Fibroblast of mammary gland (primary cell): ENCODE measurements around the gene GLIPR2.
"Not testable (repeated sequence)": the region's sequence is repeated elsewhere in the genome, so short reads cannot be mapped to it uniquely, and the experiment has no call there.

ENCODE experiments used
- DNase-seq: peaks from one replicate; pipeline ENCODE4 v3.0.0-alpha.2; 2010; ENCODE audit warnings: low read depth
- H3K4me3 ChIP-seq: 2 replicates; pipeline ENCODE4 v1.5.1; 2011; ENCODE audit warnings: low read depth, mild to moderate bottlenecking, low read length, moderate library complexity; ENCODE audit not compliant: control insufficient read depth
- TF ChIP-seq, protein P1 (sequence below): conservative IDR thresholded peaks from 2 replicates; pipeline ENCODE4 v1.5.1; 2011; ENCODE audit warnings: low read depth, low read length, inconsistent platforms; ENCODE audit not compliant: control insufficient read depth, insufficient read depth

The GLIPR2 gene

DNA sequence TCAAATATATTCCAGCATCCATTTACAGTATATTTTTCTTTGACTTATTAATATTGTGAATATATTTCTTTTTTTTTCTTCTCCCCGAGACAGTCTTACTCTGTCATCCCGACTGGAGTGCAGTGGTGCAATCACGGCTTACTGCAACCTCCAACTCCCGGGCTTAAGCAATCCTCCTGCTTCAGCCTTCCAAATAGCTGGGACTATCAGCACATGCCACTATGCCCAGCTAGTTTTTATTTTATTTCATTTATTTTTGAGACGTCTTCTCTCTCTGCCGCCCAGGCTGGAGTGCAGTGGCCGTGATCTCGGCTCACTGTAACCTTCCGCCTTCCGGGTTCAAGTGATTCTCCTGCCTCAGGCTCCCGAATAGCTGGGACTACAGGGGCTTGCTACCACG, 7.4 kb upstream of the GLIPR2 start:
- TF ChIP-seq, protein P1, sequence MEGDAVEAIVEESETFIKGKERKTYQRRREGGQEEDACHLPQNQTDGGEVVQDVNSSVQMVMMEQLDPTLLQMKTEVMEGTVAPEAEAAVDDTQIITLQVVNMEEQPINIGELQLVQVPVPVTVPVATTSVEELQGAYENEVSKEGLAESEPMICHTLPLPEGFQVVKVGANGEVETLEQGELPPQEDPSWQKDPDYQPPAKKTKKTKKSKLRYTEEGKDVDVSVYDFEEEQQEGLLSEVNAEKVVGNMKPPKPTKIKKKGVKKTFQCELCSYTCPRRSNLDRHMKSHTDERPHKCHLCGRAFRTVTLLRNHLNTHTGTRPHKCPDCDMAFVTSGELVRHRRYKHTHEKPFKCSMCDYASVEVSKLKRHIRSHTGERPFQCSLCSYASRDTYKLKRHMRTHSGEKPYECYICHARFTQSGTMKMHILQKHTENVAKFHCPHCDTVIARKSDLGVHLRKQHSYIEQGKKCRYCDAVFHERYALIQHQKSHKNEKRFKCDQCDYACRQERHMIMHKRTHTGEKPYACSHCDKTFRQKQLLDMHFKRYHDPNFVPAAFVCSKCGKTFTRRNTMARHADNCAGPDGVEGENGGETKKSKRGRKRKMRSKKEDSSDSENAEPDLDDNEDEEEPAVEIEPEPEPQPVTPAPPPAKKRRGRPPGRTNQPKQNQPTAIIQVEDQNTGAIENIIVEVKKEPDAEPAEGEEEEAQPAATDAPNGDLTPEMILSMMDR, result no peak
- H3K4me3 ChIP-seq, result no peak overlapping the region
- DNase-seq, result no peak

DNA sequence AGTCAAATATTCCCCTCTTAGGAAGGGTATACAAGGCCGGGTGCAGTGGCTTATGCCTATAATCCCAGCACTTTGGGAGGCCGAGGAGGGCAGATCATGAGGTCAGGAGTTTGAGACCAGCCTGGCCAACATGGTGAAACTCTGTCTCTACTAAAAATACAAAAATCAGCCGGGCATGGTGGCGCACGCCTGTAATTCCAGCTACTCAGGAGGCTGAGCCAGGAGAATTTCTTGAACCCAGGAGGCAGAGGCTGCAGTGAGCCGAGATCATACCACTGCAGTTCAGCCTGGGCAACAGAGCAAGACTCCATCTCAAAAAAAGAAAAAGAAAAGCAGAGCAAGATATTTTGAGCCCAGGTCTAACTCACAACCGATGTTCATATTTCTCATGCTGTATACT, 4.9 kb upstream of the GLIPR2 start:
- not testable (repeated sequence) for DNase-seq, H3K4me3 ChIP-seq

DNA sequence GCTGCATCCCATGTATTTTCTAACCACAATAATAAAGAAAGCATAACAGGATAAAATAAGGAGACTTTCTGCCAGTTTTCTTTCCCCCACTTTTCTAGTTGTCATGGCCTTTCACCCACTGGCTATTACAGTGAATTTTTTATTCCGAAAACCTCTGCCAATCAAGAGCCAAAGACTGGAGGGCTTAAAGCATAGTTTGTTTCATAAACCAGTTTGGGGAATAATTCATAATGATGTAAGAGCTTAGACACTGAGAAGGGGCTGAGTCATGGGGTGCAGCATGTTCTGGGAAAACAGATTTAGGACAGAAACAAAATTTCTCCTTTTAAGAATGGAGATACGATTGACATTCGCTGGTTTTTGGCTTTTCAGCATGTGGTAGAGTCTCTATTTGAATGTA, 4.4 kb upstream of the GLIPR2 start:
- TF ChIP-seq, protein P1, result no peak
- DNase-seq, result peak; percentile 81
- no peak overlapping the region for H3K4me3 ChIP-seq

DNA sequence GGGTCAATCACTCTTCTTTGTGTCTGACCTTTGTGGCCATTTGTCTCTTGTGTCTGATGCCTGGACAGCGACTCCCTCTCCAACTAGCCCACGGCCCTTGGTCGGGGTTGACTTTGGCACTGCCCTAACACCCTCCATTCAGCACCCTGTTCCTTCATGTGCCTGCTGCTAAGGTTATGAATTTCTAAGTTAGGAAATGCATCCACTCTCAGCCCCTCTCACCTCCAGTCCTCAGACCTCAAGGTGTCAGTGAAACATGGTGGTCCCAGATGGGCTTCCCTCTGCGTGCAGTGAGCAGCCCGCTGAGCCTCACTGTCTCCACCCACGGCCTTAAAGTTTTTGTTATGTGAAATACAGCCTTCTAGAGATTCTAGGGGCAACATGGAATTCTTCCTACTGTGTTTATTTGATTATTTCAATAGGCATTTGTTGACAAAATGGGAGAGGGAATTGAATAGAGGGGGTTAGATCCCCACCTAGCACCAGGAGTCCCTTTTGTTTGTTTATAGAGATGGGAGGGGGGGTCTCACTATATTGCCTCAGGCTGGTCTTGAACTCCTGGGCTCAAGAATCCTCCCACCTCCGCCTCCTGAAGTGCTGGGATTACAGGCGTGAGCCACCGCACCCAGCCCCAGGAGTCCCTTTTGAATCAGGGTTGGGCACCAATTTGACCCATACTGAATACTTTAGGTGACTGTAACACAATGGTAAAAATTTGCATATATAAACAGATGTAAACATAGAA, 1.6 kb upstream of the GLIPR2 start:
- H3K4me3 ChIP-seq, result no peak overlapping the region
- DNase-seq, result no peak
- TF ChIP-seq, protein P1, result no peak

DNA sequence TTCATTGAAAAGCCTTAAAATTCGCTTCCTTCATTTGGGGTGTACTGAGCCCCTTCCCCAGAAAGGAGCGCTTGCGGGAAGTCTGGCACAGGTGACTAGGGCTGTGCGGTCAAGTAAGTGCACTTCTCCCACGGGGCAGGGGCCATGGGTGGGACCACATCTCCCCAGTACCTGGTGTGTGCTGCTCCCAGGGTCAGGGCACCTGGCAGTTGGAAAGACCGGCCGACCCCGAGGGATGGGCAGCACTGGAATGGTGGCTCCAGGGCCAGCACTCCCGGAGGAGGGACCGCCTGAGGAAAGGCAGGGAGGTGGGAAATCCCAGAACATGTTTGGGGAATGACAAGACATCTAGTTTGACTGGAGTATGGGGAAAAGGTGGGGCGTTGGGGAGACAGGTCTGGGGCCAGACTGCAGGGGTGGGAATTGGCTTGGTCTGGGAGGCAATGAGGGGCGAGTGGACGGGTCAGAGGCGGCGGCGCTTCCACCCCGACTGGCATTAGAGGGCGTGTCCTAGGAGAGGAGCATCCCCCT, 727 bp upstream of the GLIPR2 start:
- TF ChIP-seq, protein P1, result no peak
- no peak for DNase-seq

DNA sequence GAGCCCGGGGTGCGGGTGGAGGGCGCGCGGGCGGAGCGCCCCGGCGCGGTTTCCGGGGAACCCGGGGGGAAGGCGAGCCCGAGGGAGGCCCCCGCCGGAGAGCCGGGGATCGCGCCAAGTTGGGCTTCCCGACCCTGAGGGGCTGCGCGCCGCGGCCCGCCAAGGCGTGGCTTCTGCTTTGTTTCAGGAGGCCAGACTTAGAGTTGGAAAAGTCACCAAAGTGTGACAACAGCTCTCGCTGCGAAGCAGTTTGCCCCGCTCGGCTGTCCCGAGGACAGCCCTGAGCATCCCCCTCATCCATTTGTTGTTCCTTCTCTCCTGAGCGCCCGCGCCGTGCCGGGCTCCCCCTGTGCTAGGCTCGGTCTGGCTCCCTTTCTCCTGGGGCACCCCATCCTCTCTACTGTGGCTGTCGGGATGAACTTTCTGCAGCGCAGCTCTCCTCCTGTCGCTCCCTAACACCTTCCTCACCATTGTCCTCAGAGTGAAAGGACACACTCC, 410 bp downstream of the GLIPR2 start:
- DNase-seq, result no peak
- TF ChIP-seq, protein P1, result no peak
- peak overlapping the region; percentile 54 for H3K4me3 ChIP-seq

More for the DNA sequence above, 727 bp upstream of the GLIPR2 start:
- peak overlapping the region; percentile 54 for H3K4me3 ChIP-seq

DNA sequence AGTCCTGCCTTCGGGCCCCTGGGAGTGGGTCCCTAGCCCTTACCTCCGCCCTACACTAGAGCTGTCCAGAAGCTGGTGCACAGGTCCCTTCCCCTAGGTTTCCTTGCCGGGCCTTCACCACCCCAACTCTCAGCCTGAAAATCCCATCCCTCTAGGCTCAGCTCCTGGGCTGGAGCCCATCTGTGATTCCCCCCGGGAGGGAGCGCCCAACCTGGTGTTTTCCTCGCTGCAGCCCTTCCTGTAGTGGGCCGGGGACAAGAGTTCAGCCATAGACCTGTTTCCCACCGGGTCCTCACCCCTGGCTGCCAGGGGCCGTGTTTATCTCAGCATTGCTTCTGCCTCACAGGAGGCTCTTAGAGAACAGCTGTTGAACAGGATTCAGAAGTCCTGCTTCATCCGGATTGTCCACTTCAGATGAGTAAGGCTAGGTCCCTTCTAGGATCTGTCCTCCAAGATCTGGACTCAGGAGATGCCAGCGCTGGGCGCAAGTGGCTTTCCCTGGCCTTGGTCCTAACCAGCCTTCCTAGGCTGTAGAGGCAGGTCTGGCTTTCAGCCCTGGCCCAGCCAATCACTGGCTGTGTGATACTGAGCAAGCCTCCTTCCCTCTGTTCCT, 965 bp downstream of the GLIPR2 start:
- peak overlapping the region; percentile 54 for H3K4me3 ChIP-seq
- TF ChIP-seq, protein P1, result no peak
- DNase-seq, result peak; percentile 33
